Osteocyte (in vitro differentiated cells): ENCODE results near the gene NR2C1. TPM values are rescaled to one million over a fixed set of nuclear protein-coding genes. Genes with fewer than 3 reads are reported as not detected.
A peak's percentile ranks its signal among the peaks of the same experiment; 100 is the strongest.

Experiments used
- DNase-seq: peaks from one replicate; pipeline ENCODE4 v3.0.0; 2021; ENCODE audit warnings: mixed read lengths; ENCODE audit not compliant: unreplicated experiment; ENCODE audit errors: extremely low spot score
- H3K27ac Mint-ChIP-seq: one replicate; pipeline ENCODE4 v1.8.0; 2021; ENCODE audit warnings: mild to moderate bottlenecking, mixed read lengths; ENCODE audit not compliant: unreplicated experiment
- H3K27me3 Mint-ChIP-seq: one replicate; pipeline ENCODE4 v1.8.0; 2021; ENCODE audit warnings: mixed read lengths; ENCODE audit not compliant: unreplicated experiment
- H3K36me3 Mint-ChIP-seq: one replicate; pipeline ENCODE4 v1.8.0; 2021; ENCODE audit warnings: mixed read lengths; ENCODE audit not compliant: unreplicated experiment
- H3K4me1 Mint-ChIP-seq: one replicate; pipeline ENCODE4 v1.8.0; 2021; ENCODE audit warnings: mixed read lengths; ENCODE audit not compliant: unreplicated experiment
- H3K4me3 Mint-ChIP-seq: one replicate; pipeline ENCODE4 v1.8.0; 2021; ENCODE audit warnings: mild to moderate bottlenecking, moderate library complexity, mixed read lengths; ENCODE audit not compliant: unreplicated experiment
- H3K9me3 Mint-ChIP-seq: one replicate; pipeline ENCODE4 v1.8.0; 2021; ENCODE audit warnings: mixed read lengths; ENCODE audit not compliant: unreplicated experiment
- total RNA-seq: library from RNA; stranded (reverse); gene quantifications from 2 replicates; pipeline ENCODE4 v1.2.1, GENCODE V29; 2021
- TF ChIP-seq, protein P1 (sequence below): fragments of 200-600 bp; sonication (generic); IDR thresholded peaks from 2 replicates; pipeline ENCODE4 v1.5.0; 2021; ENCODE audit warnings: antibody characterized with exemption, mild to moderate bottlenecking, moderate library complexity

The NR2C1 gene
- total RNA-seq, 1 donor from 2014 or later, result 50.0 TPM

DNA sequence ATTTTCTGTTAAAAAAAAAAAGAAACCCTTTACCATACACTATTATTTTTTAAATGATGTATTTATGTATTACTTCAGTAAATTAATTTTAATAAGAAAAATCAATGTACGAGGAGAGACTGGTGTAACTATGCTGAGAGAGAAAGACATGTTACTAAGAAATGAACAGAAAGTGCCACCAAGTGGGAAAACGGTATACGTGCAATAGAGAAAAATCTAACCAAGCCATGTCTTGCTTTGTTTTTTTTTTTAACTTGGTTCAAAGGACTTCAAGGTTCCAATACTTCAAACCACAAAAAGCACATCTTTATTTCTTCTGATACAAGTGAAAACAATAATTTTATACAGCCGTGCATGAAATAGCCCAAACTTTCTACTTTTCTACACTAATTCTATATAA, 92.8 kb downstream of the NR2C1 start:
- Mint-ChIP-seq H3K36me3 (peaks cover 6% of the 10 kb centered on the region), H3K27ac (no peak overlapping the region), H3K27me3 (no peaks in the 10 kb centered on the region), H3K9me3 (no peaks in the 10 kb centered on the region), H3K4me1 (peaks cover 21% of the 10 kb centered on the region), H3K4me3 (no peak overlapping the region)
- no peak for DNase-seq
- TF ChIP-seq, protein P1, sequence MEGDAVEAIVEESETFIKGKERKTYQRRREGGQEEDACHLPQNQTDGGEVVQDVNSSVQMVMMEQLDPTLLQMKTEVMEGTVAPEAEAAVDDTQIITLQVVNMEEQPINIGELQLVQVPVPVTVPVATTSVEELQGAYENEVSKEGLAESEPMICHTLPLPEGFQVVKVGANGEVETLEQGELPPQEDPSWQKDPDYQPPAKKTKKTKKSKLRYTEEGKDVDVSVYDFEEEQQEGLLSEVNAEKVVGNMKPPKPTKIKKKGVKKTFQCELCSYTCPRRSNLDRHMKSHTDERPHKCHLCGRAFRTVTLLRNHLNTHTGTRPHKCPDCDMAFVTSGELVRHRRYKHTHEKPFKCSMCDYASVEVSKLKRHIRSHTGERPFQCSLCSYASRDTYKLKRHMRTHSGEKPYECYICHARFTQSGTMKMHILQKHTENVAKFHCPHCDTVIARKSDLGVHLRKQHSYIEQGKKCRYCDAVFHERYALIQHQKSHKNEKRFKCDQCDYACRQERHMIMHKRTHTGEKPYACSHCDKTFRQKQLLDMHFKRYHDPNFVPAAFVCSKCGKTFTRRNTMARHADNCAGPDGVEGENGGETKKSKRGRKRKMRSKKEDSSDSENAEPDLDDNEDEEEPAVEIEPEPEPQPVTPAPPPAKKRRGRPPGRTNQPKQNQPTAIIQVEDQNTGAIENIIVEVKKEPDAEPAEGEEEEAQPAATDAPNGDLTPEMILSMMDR, result peak; percentile 49

DNA sequence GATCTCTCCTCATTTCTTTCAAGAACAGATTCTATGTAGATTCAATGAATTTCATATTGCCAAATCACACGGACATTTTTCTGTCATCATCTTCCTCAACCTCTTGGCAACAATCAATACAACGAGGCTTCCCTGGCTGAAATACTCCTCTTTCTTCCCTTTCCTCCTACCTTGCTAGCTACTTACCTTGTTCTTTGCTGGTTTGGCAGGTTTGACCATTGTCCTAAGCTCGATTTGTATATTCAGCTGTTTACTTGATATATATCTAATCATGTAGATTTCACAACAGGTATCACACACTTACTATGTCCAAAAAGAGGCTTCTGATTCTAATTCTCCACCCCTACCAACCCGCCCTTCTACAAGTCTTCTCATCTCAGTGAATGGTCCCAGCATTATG, 93.5 kb downstream of the NR2C1 start:
- H3K27me3 Mint-ChIP-seq, result no peaks in the 10 kb centered on the region
- peaks cover 6% of the 10 kb centered on the region for H3K36me3 Mint-ChIP-seq
- H3K4me3 Mint-ChIP-seq, result no peak overlapping the region
- no peak for DNase-seq
- H3K9me3 Mint-ChIP-seq, result no peaks in the 10 kb centered on the region
- no peak overlapping the region for H3K27ac Mint-ChIP-seq
- TF ChIP-seq, protein P1, result no peak
- peaks cover 21% of the 10 kb centered on the region for H3K4me1 Mint-ChIP-seq

DNA sequence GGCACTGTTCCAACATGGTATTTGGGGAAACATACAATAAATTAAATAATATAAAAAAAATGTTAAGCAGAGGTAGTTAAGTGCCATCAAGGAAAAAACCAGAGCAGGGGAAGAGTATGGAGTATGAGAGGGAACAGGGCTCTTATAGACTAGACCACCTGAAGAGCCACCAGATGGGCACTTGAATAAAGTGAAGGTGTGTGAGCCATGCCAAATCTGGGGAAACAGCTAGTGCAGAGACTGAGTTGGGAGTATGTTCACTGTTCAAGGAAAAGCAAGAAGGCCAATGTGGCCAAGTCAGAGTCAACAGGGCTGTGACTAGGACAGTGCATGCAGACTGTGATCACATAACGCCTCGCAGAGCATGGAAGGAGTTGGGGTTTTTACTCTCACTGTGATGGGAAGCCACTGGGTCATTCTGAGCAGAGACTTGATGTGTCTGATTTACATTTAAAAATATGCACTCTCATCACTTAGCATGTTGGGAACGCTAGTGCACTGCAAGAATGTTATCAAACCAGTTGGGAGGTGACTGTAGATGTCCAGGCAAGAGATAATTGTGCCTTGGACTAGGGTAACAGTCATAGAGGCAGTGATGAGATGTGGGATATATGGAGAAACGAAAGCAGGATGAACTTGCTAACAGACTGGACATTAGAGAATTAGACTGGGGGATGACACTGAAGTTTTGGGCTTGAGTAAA, 95.5 kb downstream of the NR2C1 start:
- peaks cover 7% of the 10 kb centered on the region for H3K4me1 Mint-ChIP-seq
- no peaks in the 10 kb centered on the region for H3K27me3 Mint-ChIP-seq
- TF ChIP-seq, protein P1, result no peak
- H3K27ac Mint-ChIP-seq, result no peak overlapping the region
- no peak for DNase-seq
- H3K9me3 Mint-ChIP-seq, result no peaks in the 10 kb centered on the region
- no peak overlapping the region for H3K4me3 Mint-ChIP-seq
- H3K36me3 Mint-ChIP-seq, result peaks cover 9% of the 10 kb centered on the region

DNA sequence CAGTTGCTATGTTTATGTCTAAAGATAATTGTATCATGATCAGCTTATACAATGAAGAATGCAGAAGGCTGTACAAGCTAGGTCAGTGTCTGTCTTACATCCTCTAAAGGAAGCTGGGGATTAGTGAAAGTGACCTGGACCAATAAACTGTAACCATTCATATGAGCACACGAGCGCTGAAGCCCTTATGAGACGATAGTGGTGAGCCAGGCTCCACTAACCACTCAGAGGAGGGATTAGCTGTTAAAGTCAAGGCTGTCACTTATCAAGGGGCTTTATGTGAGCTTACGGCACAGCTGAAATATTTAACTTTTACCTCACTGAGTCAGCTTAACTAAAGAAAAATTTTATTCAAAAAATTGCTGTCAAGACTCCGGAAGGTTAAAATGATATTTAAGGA, 100.2 kb downstream of the NR2C1 start:
- Mint-ChIP-seq H3K36me3 (peaks cover 13% of the 10 kb centered on the region), H3K4me1 (no peaks in the 10 kb centered on the region), H3K4me3 (no peak overlapping the region), H3K9me3 (no peaks in the 10 kb centered on the region), H3K27me3 (no peaks in the 10 kb centered on the region), H3K27ac (no peak overlapping the region)
- DNase-seq, result no peak
- TF ChIP-seq, protein P1, result no peak

DNA sequence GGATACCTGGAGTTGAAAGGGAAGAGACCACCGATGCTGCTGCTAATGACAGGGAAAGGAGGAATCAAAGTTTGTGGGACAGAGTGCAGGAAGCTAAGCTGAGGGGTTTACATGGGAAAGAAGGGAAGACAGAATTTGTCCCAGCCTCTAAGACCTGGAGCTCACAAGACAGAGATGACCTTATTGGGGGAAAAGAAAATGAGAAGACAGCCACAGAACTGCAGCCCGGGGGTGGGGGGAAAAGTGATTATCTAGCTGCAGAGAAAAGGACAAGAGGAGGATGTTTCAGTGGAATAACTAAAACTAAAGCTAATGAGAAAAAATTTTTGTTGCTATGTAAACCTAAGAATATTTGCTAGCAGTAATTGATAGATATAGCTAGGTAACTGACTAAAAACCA, 100.6 kb downstream of the NR2C1 start:
- no peak overlapping the region for H3K4me3 Mint-ChIP-seq
- H3K4me1 Mint-ChIP-seq, result no peaks in the 10 kb centered on the region
- H3K27me3 Mint-ChIP-seq, result no peaks in the 10 kb centered on the region
- TF ChIP-seq, protein P1, result no peak
- DNase-seq, result no peak
- no peak overlapping the region for H3K27ac Mint-ChIP-seq
- peaks cover 13% of the 10 kb centered on the region for H3K36me3 Mint-ChIP-seq
- no peaks in the 10 kb centered on the region for H3K9me3 Mint-ChIP-seq
